Mesothelial cell of epicardium (in vitro differentiated cells): ENCODE measurements around the gene FAM53B. TPM values are rescaled to one million over a fixed set of nuclear protein-coding genes. Genes with fewer than 3 reads are reported as not detected.
"Not testable (repeated sequence)": the region's sequence is repeated elsewhere in the genome, so short reads cannot be mapped to it uniquely, and the experiment has no call there.

ENCODE experiments used
- DNase-seq, 2 experiments: peaks; one replicate each; pipeline ENCODE4 v3.0.0; 2021; ENCODE audit warnings: low spot score in 2 of 2; ENCODE audit not compliant: unreplicated experiment in 2 of 2
- H3K27ac Mint-ChIP-seq: 2 replicates; pipeline ENCODE4 v1.8.0; 2021; ENCODE audit warnings: mixed read lengths
- H3K27me3 Mint-ChIP-seq: 2 replicates; pipeline ENCODE4 v1.8.0; 2021; ENCODE audit warnings: low read depth, mixed read lengths
- H3K36me3 Mint-ChIP-seq: 2 replicates; pipeline ENCODE4 v1.8.0; 2021; ENCODE audit warnings: mixed read lengths
- H3K4me1 Mint-ChIP-seq: 2 replicates; pipeline ENCODE4 v1.8.0; 2021; ENCODE audit warnings: mixed read lengths
- H3K4me3 Mint-ChIP-seq: 2 replicates; pipeline ENCODE4 v1.8.0; 2021; ENCODE audit warnings: mild to moderate bottlenecking, moderate library complexity, mixed read lengths
- H3K9me3 Mint-ChIP-seq: 2 replicates; pipeline ENCODE4 v1.8.0; 2021; ENCODE audit warnings: mixed read lengths
- CTCF ChIP-seq: fragments of 200-600 bp; sonication (generic); IDR thresholded peaks from one replicate; pipeline ENCODE4 v1.5.0; 2021; ENCODE audit warnings: antibody characterized with exemption; ENCODE audit not compliant: unreplicated experiment
- total RNA-seq: library from RNA; stranded (reverse); gene quantifications from 3 replicates; pipeline ENCODE4 v1.2.1, GENCODE V29; 2021

Gene FAM53B
- total RNA-seq, 1 donor from 2014 or later, result 42.0 TPM

DNA sequence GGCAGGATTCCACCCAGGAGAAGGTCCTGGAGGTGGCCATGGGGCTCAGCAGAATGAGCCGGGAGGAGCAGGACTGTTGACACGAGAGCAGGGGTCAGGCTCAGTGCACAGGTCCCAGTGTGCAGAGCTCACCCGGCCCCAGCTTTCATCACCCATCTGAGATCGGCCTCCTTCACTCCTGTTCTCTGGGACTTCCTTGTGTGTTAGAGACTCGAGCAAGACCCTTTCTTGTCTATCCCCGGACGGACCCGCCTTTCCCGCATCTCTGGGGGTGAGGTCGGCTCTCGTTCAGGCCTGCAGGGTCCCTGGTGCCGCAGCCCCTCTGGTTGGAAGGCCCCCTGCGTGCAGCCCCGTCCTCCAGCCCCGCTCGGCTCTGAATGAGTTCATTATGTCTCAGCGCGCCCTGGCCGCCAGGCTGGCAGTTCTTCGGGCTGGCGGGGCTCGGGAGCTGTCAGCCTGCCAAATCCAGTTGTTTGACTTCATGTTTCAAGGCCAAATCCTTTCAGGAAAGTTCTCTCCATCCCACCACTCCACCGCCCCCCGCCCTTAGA, 154.6 kb downstream of the FAM53B start:
- Mint-ChIP-seq H3K36me3 (peaks cover 5% of the 10 kb centered on the region), H3K4me3 (no peak overlapping the region), H3K27me3 (no peaks in the 10 kb centered on the region), H3K27ac (no peak overlapping the region), H3K9me3 (peaks cover 6% of the 10 kb centered on the region), H3K4me1 (peaks cover 20% of the 10 kb centered on the region)
- no peak for DNase-seq
- TF ChIP-seq CTCF, result no peak

GRCh38 chr10:124588736-124589490, 155.3 kb downstream of the FAM53B start:
- H3K4me1 Mint-ChIP-seq, result peaks cover 20% of the 10 kb centered on the region
- no peak for DNase-seq
- no peak overlapping the region for H3K4me3 Mint-ChIP-seq
- no peak overlapping the region for H3K27ac Mint-ChIP-seq
- no peaks in the 10 kb centered on the region for H3K27me3 Mint-ChIP-seq
- H3K36me3 Mint-ChIP-seq, result peaks cover 5% of the 10 kb centered on the region
- H3K9me3 Mint-ChIP-seq, result peaks cover 7% of the 10 kb centered on the region
- no peak for TF ChIP-seq CTCF

- not testable (repeated sequence) for H3K4me3 Mint-ChIP-seq, H3K27ac Mint-ChIP-seq, H3K27me3 Mint-ChIP-seq, H3K36me3 Mint-ChIP-seq, DNase-seq
- H3K9me3 Mint-ChIP-seq, result peaks cover 12% of the 10 kb centered on the region
- H3K4me1 Mint-ChIP-seq, result peaks cover 20% of the 10 kb centered on the region
These were observed 155.8 kb downstream of the FAM53B start for GRCh38 chr10:124588341-124588735.

- H3K27ac Mint-ChIP-seq, result no peak overlapping the region
- peaks cover 5% of the 10 kb centered on the region for H3K36me3 Mint-ChIP-seq
- no peak for TF ChIP-seq CTCF
These were observed 156.4 kb downstream of the FAM53B start for GRCh38 chr10:124587811-124588211.

GRCh38 chr10:124586142-124586541, 158.0 kb downstream of the FAM53B start:
- DNase-seq, result no peak
- H3K4me1 Mint-ChIP-seq, result peaks cover 20% of the 10 kb centered on the region
- peaks cover 8% of the 10 kb centered on the region for H3K36me3 Mint-ChIP-seq
- no peaks in the 10 kb centered on the region for H3K27me3 Mint-ChIP-seq
- H3K4me3 Mint-ChIP-seq, result no peak overlapping the region
- no peak for TF ChIP-seq CTCF
- no peak overlapping the region for H3K27ac Mint-ChIP-seq
- peaks cover 22% of the 10 kb centered on the region for H3K9me3 Mint-ChIP-seq

More at GRCh38 chr10:124587811-124588211, 156.4 kb downstream of the FAM53B start:
- Mint-ChIP-seq H3K9me3 (peaks cover 17% of the 10 kb centered on the region), H3K4me1 (peaks cover 20% of the 10 kb centered on the region), H3K4me3 (no peak overlapping the region), H3K27me3 (no peaks in the 10 kb centered on the region)
- DNase-seq, result no peak

DNA sequence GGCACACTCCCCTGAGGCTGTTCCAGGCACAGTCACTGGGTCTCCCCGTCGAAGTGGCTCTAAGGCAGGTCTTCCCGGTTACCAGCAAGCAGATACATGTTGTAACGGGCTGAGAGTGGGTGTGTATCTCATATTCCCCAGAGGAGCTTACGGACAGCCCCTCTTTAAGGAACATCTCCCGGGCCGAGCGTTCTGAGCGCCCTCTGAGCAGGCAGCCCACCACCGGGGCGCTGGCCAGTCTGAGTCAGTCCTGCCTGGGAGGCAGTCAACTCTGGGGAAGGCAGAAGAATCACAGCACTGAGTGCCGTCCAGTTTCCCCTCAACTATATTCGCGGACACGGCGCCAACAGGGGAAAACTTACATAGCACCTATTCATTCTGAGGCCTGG, 165.2 kb downstream of the FAM53B start:
- no peak for DNase-seq
- no peak overlapping the region for H3K27ac Mint-ChIP-seq

More for the DNA sequence above, 165.2 kb downstream of the FAM53B start:
- Mint-ChIP-seq H3K4me1 (no peaks in the 10 kb centered on the region), H3K36me3 (peaks cover 6% of the 10 kb centered on the region), H3K4me3 (no peak overlapping the region), H3K9me3 (peaks cover 34% of the 10 kb centered on the region), H3K27me3 (no peaks in the 10 kb centered on the region)
- no peak for TF ChIP-seq CTCF
